ENCODE results near the gene C12orf76.
"Not testable (repeated sequence)": the region's sequence is repeated elsewhere in the genome, so short reads cannot be mapped to it uniquely, and the experiment has no call there.

The C12orf76 gene, protein sequence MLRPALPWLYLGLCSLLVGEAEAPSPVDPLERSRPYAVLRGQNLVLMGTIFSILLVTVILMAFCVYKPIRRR

DNA sequence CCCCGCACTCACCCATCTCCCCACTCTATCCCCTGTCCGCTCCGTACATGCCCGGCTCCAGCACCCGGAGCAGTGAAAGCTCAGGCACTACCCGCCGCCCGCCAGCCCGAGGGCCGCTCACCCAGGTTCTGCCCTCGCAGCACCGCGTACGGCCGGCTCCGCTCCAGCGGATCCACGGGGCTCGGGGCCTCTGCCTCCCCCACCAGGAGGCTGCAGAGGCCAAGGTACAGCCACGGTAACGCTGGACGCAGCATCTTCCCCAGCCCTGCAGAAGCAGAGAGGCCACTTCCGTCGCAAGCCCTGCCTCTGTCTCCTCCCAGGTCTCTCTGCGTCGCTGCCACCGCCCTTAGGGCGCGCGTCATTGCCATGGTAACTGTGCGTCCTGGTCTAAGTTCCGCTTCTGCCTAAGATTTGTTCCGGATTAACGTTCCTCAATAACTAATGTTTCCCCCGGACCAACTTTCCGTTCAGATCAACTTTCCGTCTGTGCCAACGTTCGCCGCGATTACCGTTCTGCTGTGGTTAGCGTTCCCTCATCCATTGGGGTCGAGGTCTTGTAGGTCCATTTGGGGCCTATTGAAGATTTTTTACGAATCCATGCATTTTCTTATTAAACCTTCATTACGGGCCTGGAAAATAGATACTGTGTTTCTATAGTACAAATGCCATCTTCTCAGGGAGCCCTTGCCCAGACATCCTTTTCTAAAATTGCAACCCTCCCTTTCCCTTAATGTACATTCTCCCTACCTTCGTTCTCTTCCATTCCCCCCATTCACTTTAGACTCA, at the start of gene C12orf76:
Gene C12orf76, minus strand, starts transcription at position 281 of the 786 bp plus-strand sequence. Its CDS starts 27 bp downstream, at position 254.
- DNase-seq, result peak; percentile 94

DNA sequence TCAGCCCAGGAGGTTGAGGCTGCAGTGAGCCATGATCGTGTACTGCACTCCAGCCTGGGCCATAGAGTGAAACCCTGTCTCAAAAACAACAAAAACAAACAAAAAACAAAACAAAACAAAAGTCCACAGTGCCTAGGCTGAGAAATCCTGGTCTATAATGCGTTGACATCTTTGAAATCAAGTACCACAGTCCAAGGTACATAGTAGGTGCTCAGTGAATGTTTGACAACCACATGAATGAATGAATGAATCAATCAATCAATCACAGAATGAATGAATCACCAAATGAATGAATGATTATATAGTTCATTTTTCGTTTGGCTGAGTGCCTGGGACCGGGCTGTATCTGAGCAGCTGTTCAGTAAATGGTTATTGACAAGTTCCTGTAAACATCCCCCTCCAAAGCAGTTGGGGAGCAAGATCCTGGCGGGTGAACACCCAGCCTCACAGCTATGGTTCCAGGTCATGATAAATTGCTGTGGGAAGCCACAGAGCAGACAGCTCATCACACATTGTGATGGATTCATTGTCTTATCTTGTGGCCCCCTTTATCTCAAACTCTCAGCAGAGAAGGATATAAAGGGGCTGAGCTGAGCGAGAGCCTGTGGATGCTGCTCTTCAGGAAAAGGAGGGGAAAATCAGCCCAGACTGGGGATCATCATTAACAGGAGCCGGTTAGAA, 45.4 kb upstream of the C12orf76 start:
- no peak for DNase-seq

DNA sequence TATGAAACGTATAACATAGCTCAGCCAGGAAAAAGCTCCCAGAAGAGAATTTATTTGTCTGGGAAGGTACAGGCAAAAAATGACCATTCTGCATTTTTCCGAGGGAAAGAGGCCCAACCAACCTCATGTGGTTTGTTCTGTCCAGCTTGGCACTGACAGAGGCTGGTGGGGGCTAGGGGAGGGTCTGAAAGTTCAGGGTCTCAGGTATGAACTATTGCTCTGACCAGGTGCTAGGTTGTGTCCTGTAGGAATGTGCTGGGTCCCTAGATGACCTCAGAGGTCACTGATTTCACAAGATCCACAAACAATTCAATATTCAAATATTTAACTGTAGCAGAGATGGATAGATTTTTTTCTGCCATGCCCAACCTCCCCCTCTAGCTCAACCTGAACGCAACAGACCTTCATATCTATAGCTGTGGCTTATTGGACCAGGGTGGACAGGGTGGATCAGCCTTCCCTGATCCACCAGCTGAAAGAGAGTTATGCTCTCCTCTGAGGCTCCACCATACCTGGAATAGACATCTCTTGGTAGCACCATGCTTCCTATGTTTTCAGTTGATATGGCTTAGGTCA, 42.9 kb upstream of the C12orf76 start:
- no peak for DNase-seq

DNA sequence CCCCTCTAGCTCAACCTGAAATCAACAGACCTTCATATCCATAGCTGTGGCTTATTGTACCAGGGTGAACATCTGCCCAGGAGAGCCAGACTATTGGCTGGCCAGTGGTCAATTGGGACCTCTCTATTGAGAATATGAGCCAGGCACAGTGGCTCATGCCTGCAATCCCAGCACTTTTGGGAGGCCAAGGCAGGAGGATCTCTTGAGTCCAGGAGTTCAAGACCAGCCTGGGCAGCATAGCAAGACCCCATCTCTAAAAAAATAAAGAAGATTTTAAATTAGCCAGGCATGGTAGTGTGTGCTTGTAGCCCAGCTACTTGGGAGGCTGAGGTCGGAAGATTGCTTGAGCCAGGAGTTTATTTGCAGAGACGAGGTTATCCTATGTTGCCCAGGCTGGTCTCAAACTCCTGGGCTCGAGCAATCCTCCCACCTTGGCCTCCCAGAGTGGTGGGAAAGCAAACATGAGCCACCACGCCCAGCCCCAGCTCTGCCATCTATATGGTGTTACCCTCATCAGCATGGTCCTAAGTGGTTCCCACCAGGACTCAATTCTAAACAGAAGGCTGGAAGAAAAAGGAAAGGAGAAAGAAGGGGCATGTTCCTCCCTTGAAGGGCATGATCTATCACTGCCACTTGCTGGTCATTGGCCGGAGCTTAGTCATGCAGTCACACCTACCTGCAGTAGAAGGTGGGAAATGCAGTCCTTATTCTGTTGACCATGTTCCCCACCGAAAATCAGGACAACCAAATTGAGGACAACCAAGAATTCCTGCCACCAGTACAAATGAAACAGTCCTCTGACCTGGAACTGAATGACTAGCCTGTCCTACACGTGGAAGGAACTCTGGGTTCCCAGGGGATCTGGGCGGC, 42.2 kb upstream of the C12orf76 start:
- no peak for DNase-seq

DNA sequence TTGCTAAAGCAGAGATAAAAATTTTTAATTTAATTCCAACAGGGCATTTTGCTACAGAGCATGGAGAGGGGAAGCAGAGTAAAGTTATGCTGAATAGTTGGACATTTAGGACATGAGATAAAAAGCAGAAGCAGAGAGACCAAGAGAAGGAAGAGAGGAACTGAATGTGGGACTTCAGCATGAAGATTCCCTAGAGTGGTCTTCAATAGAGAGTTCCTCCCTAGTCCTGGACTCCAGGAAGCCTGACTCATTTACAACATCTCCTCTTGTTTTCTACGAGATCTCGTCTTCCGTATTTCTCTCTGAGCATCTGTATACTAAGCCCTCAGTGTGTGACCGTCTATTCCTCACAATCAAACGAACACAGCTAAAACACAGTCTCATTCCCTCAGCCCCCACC, 40.6 kb upstream of the C12orf76 start:
- no peak for DNase-seq

DNA sequence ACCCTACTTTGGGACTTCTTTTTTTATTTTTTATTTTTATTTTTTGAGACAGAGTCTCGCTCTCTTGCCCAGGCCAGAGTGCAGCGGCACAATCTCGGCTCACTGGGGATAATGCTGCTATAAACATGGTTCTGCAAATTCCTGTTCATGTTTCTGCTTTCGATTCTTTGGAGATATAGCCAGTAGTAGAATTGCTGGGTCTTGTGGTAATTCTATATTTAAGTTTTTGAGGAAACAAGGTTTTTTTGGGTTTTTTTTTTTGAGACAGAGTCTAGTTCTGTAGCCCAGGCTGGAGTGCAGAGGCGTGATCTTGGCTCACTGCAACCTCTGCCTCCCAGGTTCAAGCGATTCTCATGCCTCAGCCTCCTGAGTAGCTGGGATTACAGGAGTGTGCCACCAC, 39.9 kb upstream of the C12orf76 start:
- DNase-seq, result not testable (repeated sequence)

DNA sequence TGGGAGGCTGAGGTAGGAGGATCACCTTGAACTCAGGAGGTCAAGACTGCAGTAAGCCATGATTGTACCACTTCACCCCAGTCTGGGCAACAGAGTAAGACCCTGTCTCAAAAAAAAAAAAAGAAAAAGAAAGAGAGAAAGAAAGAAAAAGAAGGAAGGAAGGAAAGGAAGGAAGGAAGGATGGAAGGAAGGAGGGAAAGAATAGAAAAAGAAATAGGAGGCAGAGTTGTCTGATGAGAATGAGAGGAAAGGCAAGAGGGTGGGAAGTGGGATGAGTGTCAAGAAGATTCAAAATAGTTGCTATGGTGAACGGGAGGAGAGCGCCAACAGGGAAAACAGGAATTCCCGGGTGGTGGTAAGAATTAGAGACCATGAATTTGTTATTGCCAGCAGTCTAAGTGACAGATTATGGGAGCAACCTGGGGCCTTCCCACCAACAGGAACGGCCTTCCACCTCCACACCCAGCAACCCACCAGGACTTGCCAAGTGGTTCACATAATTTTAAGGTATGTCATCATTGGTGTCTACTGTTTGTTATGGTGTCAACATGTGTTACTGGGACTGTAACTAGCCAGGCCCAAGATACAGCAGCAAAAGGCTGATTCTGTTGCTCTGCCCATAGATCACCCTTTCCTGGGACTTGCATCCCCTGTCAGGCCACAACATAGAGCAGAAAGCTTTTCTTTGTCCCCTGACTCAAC, 36.1 kb upstream of the C12orf76 start:
- no peak for DNase-seq

DNA sequence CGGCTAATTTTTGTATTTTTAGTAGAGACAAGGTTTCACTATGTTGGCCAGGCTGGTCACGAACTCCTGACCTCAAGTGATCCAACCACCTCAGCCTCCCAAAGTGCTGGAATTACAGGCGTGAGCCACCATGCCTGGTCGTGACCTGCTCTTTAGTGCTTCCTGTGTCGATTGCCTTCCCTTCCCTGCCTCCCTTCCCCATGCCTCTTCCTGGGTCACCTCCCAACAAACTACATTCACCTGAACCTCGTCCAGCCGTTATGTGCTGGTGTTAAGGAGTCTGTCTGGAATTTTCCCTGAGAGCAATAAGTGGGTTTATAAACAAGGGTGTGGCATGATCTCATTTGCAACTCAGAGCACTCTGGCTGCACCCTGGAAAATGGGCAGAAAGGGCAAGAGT, 32.1 kb upstream of the C12orf76 start:
- no peak for DNase-seq

DNA sequence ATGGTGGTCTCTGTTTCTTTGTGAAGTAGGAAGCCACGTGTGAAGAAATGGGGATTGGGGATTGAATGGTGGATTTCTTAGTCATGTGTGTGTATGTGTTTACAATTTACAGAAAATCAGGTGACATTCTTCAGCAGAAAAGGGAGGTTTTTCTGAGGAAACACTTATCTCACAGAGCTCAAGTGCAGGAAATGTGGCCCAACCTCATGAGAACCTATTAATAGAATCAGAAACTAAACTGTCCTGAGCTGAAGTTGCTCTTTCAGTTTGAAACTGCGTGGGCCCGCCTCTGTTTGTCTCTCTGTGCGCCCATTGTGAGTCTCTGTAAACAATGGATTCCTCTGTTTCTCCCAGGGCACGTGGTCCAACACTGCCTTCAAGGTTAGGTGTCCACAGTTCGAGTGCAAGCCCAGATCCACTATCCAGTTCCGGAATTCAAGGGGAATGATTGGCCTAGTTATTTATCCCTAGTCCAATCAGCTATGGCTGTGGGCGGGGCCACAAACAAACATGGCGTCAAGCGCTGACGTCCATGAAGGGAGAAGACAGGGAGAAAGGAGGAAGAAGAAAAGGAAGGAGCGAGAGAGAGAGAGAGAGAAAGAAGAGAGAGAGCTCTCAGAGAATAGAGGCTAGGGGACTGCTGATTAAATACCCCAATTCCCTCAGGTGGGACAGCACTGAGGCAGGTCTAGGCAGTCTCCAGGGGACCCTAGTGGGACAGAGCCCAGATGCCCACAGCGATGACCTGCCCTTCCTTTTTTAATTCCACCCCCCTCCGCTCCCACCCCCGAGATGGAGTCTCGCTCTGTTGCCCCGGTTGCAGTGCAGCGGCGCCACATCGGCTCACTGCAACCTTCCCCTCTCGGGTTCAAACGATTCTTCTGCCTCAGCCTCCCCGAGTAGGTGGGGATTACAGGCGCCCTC, 31.4 kb upstream of the C12orf76 start:
- DNase-seq, result peak; percentile 91

DNA sequence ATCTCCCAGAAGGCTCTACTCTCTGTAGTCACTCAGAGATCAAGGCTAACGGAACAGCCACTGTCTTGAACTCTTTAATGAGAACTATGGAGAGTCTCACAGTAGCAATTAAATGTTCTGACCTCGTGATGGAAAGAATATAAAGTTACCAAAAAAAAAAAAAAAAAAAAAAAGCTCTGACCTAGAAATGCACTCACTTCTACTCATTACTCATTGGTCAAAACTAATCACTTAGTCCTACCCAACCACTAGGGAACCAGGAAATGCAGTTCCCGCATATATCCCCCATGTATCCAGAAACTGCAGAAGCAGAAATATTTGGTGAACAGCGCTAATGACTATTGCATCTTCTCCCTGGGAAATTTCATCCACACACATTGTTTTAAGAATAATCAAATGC, 29.5 kb upstream of the C12orf76 start:
- no peak for DNase-seq

DNA sequence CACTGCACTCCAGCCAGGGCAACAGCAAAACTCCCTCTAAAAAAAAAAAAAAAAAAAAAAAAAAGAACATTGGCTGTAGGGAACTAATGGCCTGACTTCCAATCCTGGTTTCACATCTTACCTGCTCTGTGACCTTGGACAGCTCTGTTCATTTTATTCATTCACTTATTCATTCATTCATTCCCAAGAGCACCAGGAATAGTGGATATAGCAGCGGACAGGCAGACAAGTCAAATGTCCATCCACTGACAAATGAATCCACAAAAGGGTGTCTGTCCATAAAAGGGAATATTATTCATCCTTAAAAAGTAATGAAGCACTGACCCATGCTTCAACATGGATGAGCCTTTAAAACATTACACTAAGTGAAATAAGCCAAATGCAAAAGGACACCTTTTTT, 27.6 kb upstream of the C12orf76 start:
- DNase-seq, result no peak

DNA sequence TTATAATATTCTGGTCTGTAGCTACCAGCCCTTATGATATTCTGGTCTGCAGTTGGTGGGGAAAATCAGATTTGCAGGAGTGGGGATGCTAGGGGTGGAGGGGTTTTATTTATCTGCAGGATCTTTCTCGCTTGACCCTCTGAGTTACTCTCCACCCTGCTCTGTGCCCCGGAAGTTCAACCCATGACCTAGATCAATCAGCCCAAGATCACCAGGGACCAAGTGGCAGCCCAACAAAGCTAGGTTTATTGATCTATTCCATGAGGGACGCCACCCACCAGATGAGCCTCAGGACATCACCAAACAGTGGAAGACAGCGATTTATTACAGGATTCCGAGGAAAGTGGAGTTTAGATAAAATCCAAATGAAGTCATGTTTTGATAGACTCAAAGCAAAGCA, 25.8 kb upstream of the C12orf76 start:
- no peak for DNase-seq

DNA sequence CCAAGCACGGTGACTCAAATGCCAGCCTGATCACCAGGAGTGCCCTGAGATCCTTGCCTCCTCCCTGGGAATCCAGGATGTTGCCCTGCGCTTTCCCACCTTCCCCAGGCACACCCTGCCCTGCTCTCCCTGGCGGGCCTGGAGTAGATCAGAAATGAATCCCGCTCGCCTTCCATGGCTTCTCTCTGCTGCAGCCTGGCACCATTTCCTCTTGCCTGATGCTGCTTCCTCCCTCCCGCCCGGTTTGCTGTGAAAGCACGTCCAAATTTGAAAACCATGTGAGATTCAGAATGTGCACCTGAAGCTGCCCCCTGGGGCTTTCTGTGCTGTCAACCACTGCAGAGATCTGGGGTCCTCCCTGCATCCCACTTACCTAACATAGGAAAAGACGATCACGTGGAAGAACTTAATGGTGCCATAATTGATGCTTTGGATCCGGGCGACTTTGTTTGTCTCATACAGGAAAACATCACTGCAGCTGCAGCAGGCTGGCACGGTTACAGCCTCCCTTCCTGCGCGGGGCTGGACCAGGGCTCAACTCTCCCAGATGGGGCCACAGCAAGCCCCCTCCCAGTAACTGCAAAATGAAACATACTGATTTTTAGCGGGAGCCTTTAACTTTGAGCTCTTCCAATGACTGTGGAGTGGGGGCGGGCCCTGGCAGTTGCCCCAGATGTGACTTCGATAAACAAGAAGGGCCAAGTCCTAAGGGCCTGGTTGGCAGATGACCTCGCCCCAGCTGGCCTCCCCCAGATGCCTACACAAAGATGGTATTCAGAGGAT, 24.9 kb upstream of the C12orf76 start:
- DNase-seq, result peak; percentile 17

DNA sequence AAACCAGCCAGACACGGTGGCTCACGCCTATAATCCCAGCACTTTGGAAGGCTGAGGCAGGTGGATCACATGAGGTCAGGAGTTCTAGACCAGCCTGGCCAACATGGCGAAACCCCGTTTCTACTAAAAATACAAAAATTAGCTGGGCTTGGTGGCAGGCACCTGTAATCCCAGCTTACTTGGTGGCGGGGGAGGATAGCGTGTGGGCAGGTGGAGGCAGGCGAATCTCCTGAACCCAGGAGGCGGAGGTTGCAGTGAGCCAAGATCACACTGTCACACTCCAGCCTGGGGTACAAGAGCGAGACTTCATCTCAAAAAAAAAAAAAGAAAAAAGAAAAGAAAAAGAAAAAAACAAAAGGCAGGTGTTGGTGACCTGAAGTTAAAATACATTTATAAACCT, 24.3 kb upstream of the C12orf76 start:
- DNase-seq, result not testable (repeated sequence)

DNA sequence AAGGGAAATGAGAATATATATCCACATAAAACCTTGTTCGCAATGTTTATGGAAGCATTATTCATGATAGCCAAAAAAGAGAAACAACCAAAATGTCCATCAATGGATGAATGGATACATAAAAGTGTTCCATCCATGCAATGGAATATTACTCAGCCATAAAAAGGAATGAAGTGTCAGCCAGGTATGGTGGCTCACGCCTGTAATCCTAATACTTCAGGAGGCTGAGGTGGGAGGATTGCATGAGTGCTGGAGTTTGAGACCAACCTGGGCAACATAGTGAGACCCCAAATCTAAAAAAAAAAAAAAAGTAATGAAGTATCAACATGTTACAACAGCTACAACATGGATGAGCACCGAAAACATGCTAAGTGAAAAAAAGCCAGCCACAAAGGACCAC, 23.6 kb upstream of the C12orf76 start:
- DNase-seq, result no peak

DNA sequence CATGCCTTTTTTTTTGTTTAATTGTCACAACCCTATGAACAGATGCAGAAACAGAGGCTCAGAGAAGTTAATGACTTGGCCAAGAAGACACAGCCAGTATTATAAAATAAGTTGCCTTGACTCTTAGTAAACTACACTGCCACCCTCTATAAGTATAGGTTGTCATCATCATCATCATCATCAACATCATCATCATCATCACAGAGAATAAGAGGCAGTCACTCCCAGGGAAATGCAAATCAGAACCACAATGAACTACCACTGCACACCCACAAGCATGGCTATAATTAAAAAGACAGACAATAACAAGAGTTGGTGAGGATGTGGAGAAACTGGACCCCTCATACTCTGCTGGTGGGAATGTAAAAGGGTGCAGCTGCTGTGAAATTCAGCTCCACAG, 23.2 kb upstream of the C12orf76 start:
- no peak for DNase-seq

DNA sequence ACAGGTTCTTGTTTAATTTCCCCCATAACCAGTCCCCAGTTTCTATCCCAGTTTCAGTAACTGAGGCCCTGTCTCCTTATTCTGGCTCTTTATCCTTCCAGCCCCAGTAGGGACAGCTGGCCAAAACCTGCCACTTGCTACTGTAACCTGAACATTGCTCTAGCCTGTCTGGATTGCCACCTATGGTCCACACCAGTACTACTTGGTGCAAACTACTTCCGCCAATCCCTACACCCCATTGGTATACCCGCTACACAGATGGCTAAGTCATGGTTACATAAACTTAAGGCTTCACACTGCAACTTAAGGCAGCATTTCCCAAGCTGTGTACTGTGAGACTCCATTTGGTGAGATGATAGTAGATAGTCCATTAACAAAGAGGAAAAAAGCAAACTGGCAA, 20.3 kb upstream of the C12orf76 start:
- DNase-seq, result no peak

DNA sequence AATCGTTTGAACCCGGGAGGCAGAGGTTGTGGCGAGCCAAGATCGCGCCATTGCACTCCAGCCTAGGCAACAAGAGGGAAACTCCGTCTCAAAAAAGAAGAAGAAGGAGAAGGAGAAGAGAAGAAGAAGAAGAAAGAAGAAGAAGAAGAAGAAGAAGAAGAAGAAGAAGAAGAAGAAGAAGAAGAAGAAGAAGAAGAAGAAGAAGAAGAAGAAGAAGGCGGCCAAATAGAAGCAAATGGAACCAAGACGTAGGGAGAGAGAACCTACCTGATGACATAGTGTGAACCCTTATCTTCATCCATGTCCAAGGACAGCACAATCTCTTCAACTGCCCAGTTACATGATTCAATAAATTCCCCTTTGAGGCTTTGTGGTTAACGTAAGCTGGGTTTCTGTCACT, 19.8 kb upstream of the C12orf76 start:
- not testable (repeated sequence) for DNase-seq

DNA sequence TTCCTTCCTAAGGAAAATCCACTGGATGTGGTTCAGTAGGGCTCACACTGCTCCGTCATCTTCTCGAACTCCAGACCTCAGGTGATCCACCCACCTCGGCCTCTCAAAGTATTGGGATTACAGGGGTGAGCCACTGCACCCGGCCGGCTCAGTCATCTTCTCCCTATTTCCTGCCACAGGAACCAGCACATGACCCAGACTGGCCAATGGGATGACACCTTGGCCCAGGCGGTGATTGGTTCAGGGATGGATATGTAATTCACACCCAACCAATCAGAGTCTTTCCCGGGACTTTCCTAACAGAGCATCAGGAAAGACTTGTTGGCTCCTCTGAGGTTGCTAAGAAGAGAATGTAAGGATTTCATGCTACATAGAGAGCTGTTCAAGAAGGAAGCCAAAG, 19.2 kb upstream of the C12orf76 start:
- DNase-seq, result no peak

DNA sequence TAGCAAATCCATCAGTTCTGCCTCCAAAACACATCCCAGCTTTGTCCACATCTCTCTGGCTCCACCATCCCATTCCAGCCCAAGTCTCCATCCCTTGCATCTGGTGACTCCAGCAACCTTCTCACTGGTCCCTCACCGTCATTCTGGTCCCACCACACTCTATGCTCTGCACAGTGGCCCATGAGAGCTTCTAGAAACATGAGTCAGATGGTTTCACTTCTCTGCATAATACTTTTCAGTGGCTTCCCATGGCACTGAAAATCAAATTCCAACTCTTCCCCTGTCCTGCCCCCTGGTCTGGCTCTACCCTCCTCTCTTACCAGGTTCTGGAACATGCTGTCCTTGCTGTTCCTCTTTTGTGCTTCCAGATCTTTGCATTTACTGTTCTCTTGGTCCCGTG, 17.2 kb upstream of the C12orf76 start:
- no peak for DNase-seq
